Natural killer cell (primary cell): Measurements from ENCODE around the gene ZNF526. TPM values are rescaled to one million over a fixed set of nuclear protein-coding genes. Genes with fewer than 3 reads are reported as not detected.

ENCODE experiments used
- ATAC-seq, 3 donors: fragments of 150-1000 bp in 2 of 3; fragments of 200-7000 bp in 1 of 3; cut with Tn5 transposase; 1 replicate in 1 of 3; 2 replicates in 2 of 3; pipeline ENCODE4 v1.10.0; 2021; ENCODE audit warnings: mild to moderate bottlenecking in 2 of 3, moderate library complexity in 2 of 3
- DNase-seq, 2 donors: peaks; one replicate each; pipeline versions ENCODE4 v3.0.0 to v3.0.0-alpha.2; 2013 to 2021; ENCODE audit warnings: mixed read lengths in 1 of 2
- H3K27ac ChIP-seq: one replicate; pipeline ENCODE4 v1.5.1; 2013; ENCODE audit warnings: mild to moderate bottlenecking, low read length
- H3K27me3 ChIP-seq: one replicate; pipeline ENCODE4 v1.6.1; 2013; ENCODE audit warnings: low read length; ENCODE audit not compliant: control insufficient read depth, insufficient read depth
- H3K36me3 ChIP-seq: one replicate; pipeline ENCODE4 v1.6.1; 2013; ENCODE audit warnings: low read length; ENCODE audit not compliant: control insufficient read depth, insufficient read depth
- H3K4me1 ChIP-seq: one replicate; pipeline ENCODE4 v1.6.1; 2013; ENCODE audit warnings: low read length; ENCODE audit not compliant: control insufficient read depth, insufficient read depth
- H3K4me3 ChIP-seq: one replicate; pipeline ENCODE4 v1.5.1; 2013; ENCODE audit warnings: low read length
- H3K9me3 ChIP-seq: one replicate; pipeline ENCODE4 v1.6.1; 2013; ENCODE audit warnings: low read length; ENCODE audit not compliant: control insufficient read depth, insufficient read depth
- H3K27ac Mint-ChIP-seq, 2 donors: one replicate each; pipeline ENCODE4 v1.8.0; 2022; ENCODE audit warnings: mild to moderate bottlenecking in 2 of 2, mixed read lengths in 2 of 2, moderate library complexity in 1 of 2
- H3K27me3 Mint-ChIP-seq, 2 donors: one replicate each; pipeline ENCODE4 v1.8.0; 2022; ENCODE audit warnings: low read depth in 2 of 2, mixed read lengths in 2 of 2
- H3K36me3 Mint-ChIP-seq: one replicate; pipeline ENCODE4 v1.8.0; 2022; ENCODE audit warnings: mixed read lengths
- H3K4me1 Mint-ChIP-seq, 2 donors: one replicate each; pipeline ENCODE4 v1.8.0; 2022; ENCODE audit warnings: mixed read lengths in 2 of 2
- H3K4me3 Mint-ChIP-seq: one replicate; pipeline ENCODE4 v1.8.0; 2022; ENCODE audit warnings: mild to moderate bottlenecking, moderate library complexity, mixed read lengths
- H3K9me3 Mint-ChIP-seq, 2 donors: one replicate each; pipeline ENCODE4 v1.8.0; 2022; ENCODE audit warnings: mixed read lengths in 2 of 2
- CTCF ChIP-seq: fragments of 200-600 bp; IDR thresholded peaks from one replicate; pipeline ENCODE4 v1.8.0; 2022; ENCODE audit warnings: antibody characterized with exemption
- WGBS: methylation state at CpG from one replicate; pipeline ENCODE4 v1.1.7; 2013; ENCODE audit warnings: missing lambda C conversion rate; ENCODE audit not compliant: insufficient coverage; 5-methylcytosine and 5-hydroxymethylcytosine counted together
- intact Hi-C: fragments of 100-400 bp; cut with micrococcal nuclease; formaldehyde crosslinking; loops from one replicate; pipeline ENCODE4 v1.14.2; 2022
- total RNA-seq, 4 donors: library from RNA; stranded (reverse); fragments of 120-200 nt in 1 of 4; gene quantifications; one replicate each; pipeline versions ENCODE4 v1.2.3 to v1.2.4, GENCODE V29; 2013 to 2022

The ZNF526 gene
- total RNA-seq, 3 donors from 2014 or later (not counting 1 experiment from before 2014, with no cell fraction given): 8.8 to 10.6 (median 10.2) TPM

- TF ChIP-seq CTCF: no peak
- peak; percentile 70 to 90 for DNase-seq
- peak overlapping the region; percentile 94 for H3K4me3 Mint-ChIP-seq
- Histone ChIP-seq H3K4me3 (peak overlapping the region; percentile 44), H3K36me3 (peaks cover 29% of the 10 kb centered on the region), H3K9me3 (no peaks in the 10 kb centered on the region), H3K27ac (peak overlapping the region; percentile 96), H3K4me1 (peaks cover 32% of the 10 kb centered on the region), H3K27me3 (no peaks in the 10 kb centered on the region)
- peaks cover 8 to 10% of the 10 kb centered on the region in 2 donors for H3K4me1 Mint-ChIP-seq
- no peaks in the 10 kb centered on the region for H3K36me3 Mint-ChIP-seq
- ATAC-seq: peak in 1 of 3 donors; percentile 5
- no peaks in the 10 kb centered on the region for H3K27me3 Mint-ChIP-seq
- no peak overlapping the region for H3K27ac Mint-ChIP-seq
- intact Hi-C loops: no loop called here
- no peaks in the 10 kb centered on the region for H3K9me3 Mint-ChIP-seq
- 6% methylated on average over 16 of the region's 18 CpGs for WGBS
Measured at GRCh38 chr19:42270346-42271044, 50.4 kb downstream of the ZNF526 start.

- no peak for TF ChIP-seq CTCF
- Mint-ChIP-seq H3K9me3 (no peaks in the 10 kb centered on the region), H3K4me1 (peaks cover 11 to 14% of the 10 kb centered on the region in 2 donors), H3K27me3 (no peaks in the 10 kb centered on the region), H3K4me3 (peak overlapping the region; percentile 58), H3K36me3 (no peaks in the 10 kb centered on the region), H3K27ac (no peak overlapping the region)
- H3K4me1 ChIP-seq: peaks cover 37% of the 10 kb centered on the region
- peak overlapping the region; percentile 44 for H3K4me3 ChIP-seq
- H3K27me3 ChIP-seq: no peaks in the 10 kb centered on the region
- H3K27ac ChIP-seq: peak overlapping the region; percentile 96
- 62% methylated on average over 3 of the region's 3 CpGs for WGBS
- intact Hi-C loops: no loop called here
- H3K36me3 ChIP-seq: peaks cover 29% of the 10 kb centered on the region
- ATAC-seq (no peak), DNase-seq (peak in 1 of 2 donors; percentile 16)
- no peaks in the 10 kb centered on the region for H3K9me3 ChIP-seq
Measured at GRCh38 chr19:42271045-42271419, 50.9 kb downstream of the ZNF526 start.

- Histone ChIP-seq H3K4me3 (no peak overlapping the region), H3K27ac (no peak overlapping the region), H3K4me1 (peaks cover 45% of the 10 kb centered on the region), H3K36me3 (peaks cover 32% of the 10 kb centered on the region), H3K9me3 (no peaks in the 10 kb centered on the region), H3K27me3 (no peaks in the 10 kb centered on the region)
- H3K9me3 Mint-ChIP-seq: no peaks in the 10 kb centered on the region
- no peaks in the 10 kb centered on the region for H3K27me3 Mint-ChIP-seq
- DNase-seq (peak in 1 of 2 donors; percentile 15), ATAC-seq (no peak)
- WGBS: 86% methylated on average over 35 of the region's 35 CpGs
- intact Hi-C loops: no loop called here
- peaks cover 16 to 19% of the 10 kb centered on the region in 2 donors for H3K4me1 Mint-ChIP-seq
- no peak for TF ChIP-seq CTCF
- no peak overlapping the region for H3K27ac Mint-ChIP-seq
- no peak overlapping the region for H3K4me3 Mint-ChIP-seq
- no peaks in the 10 kb centered on the region for H3K36me3 Mint-ChIP-seq
Measured at GRCh38 chr19:42271861-42272534, 51.9 kb downstream of the ZNF526 start.
